ENCODE data around the gene ZDHHC11B. TPM values are rescaled to one million over a fixed set of nuclear protein-coding genes. Genes with fewer than 3 reads are reported as not detected.

ZDHHC11B gene
- total RNA-seq, 1 experiment from 2014 or later = not detected

- peak; percentile 86 for DNase-seq (ENCODE audit: low read depth)
- in situ Hi-C loops (cut with HindIII; ENCODE audit: low pct_unique_long_range_greater_than_20kb, low sequenced_read_pairs) = no loop called here
Observed at GRCh38 chr5:672329-673160, 112.0 kb downstream of the ZDHHC11B start.

- peak; percentile 67 for DNase-seq (ENCODE audit: low read depth)
- in situ Hi-C loops (cut with HindIII; ENCODE audit: low pct_unique_long_range_greater_than_20kb, low sequenced_read_pairs) = no loop called here
Observed at GRCh38 chr5:671459-672328, 112.8 kb downstream of the ZDHHC11B start.

GRCh38 chr5:670396-671270 lies 113.9 kb downstream of the ZDHHC11B start:
- DNase-seq (ENCODE audit: low read depth) = no peak
- in situ Hi-C loops (cut with HindIII; ENCODE audit: low pct_unique_long_range_greater_than_20kb, low sequenced_read_pairs) = no loop called here

GRCh38 chr5:669842-670395 lies 114.6 kb downstream of the ZDHHC11B start:
- DNase-seq (ENCODE audit: low read depth) = no peak
- in situ Hi-C loops (cut with HindIII; ENCODE audit: low pct_unique_long_range_greater_than_20kb, low sequenced_read_pairs) = no loop called here

- in situ Hi-C loops (cut with HindIII; ENCODE audit: low pct_unique_long_range_greater_than_20kb, low sequenced_read_pairs) = no loop called here
Observed at GRCh38 chr5:669111-669841, 115.3 kb downstream of the ZDHHC11B start.

GRCh38 chr5:668283-668995 lies 116.1 kb downstream of the ZDHHC11B start:
- no peak for DNase-seq (ENCODE audit: low read depth)
- in situ Hi-C loops (cut with HindIII; ENCODE audit: low pct_unique_long_range_greater_than_20kb, low sequenced_read_pairs) = no loop called here

More at GRCh38 chr5:669111-669841, 115.3 kb downstream of the ZDHHC11B start:
- DNase-seq (ENCODE audit: low read depth) = no peak

- no peak for DNase-seq (ENCODE audit: low read depth)
- in situ Hi-C loops (cut with HindIII; ENCODE audit: low pct_unique_long_range_greater_than_20kb, low sequenced_read_pairs) = no loop called here
Observed at GRCh38 chr5:666816-667498, 117.6 kb downstream of the ZDHHC11B start.

- in situ Hi-C loops (cut with HindIII; ENCODE audit: low pct_unique_long_range_greater_than_20kb, low sequenced_read_pairs) = no loop called here
- no peak for DNase-seq (ENCODE audit: low read depth)
Observed at GRCh38 chr5:665956-666711, 118.4 kb downstream of the ZDHHC11B start.

GRCh38 chr5:665541-665955 lies 119.0 kb downstream of the ZDHHC11B start:
- DNase-seq (ENCODE audit: low read depth) = no peak
- in situ Hi-C loops (cut with HindIII; ENCODE audit: low pct_unique_long_range_greater_than_20kb, low sequenced_read_pairs) = no loop called here

- no peak for DNase-seq (ENCODE audit: low read depth)
- in situ Hi-C loops (cut with HindIII; ENCODE audit: low pct_unique_long_range_greater_than_20kb, low sequenced_read_pairs) = no loop called here
Observed at GRCh38 chr5:664994-665360, 119.6 kb downstream of the ZDHHC11B start.

- no peak for DNase-seq (ENCODE audit: low read depth)
- in situ Hi-C loops (cut with HindIII; ENCODE audit: low pct_unique_long_range_greater_than_20kb, low sequenced_read_pairs) = no loop called here
Observed at GRCh38 chr5:664343-664993, 120.1 kb downstream of the ZDHHC11B start.

GRCh38 chr5:663436-664342 lies 120.8 kb downstream of the ZDHHC11B start:
- DNase-seq (ENCODE audit: low read depth) = no peak
- in situ Hi-C loops (cut with HindIII; ENCODE audit: low pct_unique_long_range_greater_than_20kb, low sequenced_read_pairs) = no loop called here

GRCh38 chr5:662751-663435 lies 121.6 kb downstream of the ZDHHC11B start:
- no peak for DNase-seq (ENCODE audit: low read depth)
- in situ Hi-C loops (cut with HindIII; ENCODE audit: low pct_unique_long_range_greater_than_20kb, low sequenced_read_pairs) = no loop called here

Measured in Caki2 (cell line).